ENCODE results near the gene ATE1. TPM values are rescaled to one million over a fixed set of nuclear protein-coding genes. Genes with fewer than 3 reads are reported as not detected.

The ATE1 gene
- total and polyA plus RNA-seq, 2 of the 4 experiments (the other 2 are of a cell fraction) = 6.4 to 27.8 TPM

DNA sequence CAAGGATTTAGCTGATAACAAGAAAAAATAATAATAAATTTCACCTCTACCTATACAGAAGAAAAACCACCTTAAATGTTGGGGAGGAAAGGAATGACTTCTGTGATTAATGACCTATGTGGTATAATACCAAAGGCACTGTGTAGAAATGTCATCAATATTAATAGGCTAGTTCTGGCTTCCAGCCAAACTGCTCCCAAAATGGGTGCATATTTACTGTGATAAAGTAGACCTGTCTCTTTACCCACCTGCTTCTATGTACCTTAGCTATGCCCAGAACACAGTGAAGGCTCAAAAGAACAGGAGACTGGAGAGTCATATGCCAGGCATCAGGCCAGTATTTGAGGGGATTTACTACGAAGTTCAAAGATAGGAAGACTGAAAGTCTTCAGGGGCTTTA, 76.0 kb downstream of the ATE1 start:
- Histone ChIP-seq H2AFZ (replicated peaks; ENCODE audit: low read length, poor library complexity) (no peak overlapping the region), H4K5ac (ENCODE audit: low read depth, low read length) (no peak overlapping the region), H3K23ac (ENCODE audit: low read depth, low read length) (no peak overlapping the region), H4K91ac (ENCODE audit: insufficient read depth, low read depth, low read length) (no peak overlapping the region), H3K4me3 (ENCODE audit: insufficient read depth, low read depth, low read length) (no peak overlapping the region), H2BK5ac (ENCODE audit: low read depth, low read length, poor library complexity, severe bottlenecking) (no peak overlapping the region), H2AK9ac (replicated peaks; ENCODE audit: low read depth, low read length, poor library complexity) (no peak overlapping the region), H3K18ac (ENCODE audit: low read depth, low read length) (no peak overlapping the region), H4K8ac (ENCODE audit: low read depth in 2 of 2, low read length in 2 of 2) (no peak overlapping the region), H3K4ac (ENCODE audit: low read depth, low read length) (no peak overlapping the region), H2BK120ac (ENCODE audit: low read depth, low read length) (no peak overlapping the region), H3K36me3 (ENCODE audit: control insufficient read depth, insufficient read depth, low read length) (peaks cover 8% of the 10 kb centered on the region; the same call in 1 of the 2 replicates), H3K4me2 (ENCODE audit: low read depth, low read length) (no peak overlapping the region), H3K9ac (ENCODE audit: low read depth, low read length) (no peak overlapping the region), H2BK15ac (ENCODE audit: low read depth, low read length) (no peak overlapping the region), H3K9me3 (ENCODE audit: control insufficient read depth, insufficient read depth, low read length) (no peaks in the 10 kb centered on the region), H2AK5ac (ENCODE audit: low read depth, low read length) (no peak overlapping the region), H3K56ac (ENCODE audit: extremely low read depth, insufficient read depth, low read length) (no peak overlapping the region), H3K27ac (ENCODE audit: insufficient read depth, low read length) (no peak overlapping the region), H3K4me1 (ENCODE audit: control insufficient read depth, insufficient read depth, low read length) (no peaks in the 10 kb centered on the region), H3K79me1 (ENCODE audit: low read depth in 1 of 2, low read length in 2 of 2) (no peaks in the 10 kb centered on the region), H3K14ac (replicated peaks; ENCODE audit: low read depth, low read length) (no peak overlapping the region), H4K20me1 (ENCODE audit: insufficient read depth, low read length) (no peaks in the 10 kb centered on the region), H2BK20ac (ENCODE audit: low read depth, low read length) (no peak overlapping the region), H3K27me3 (ENCODE audit: control insufficient read depth, insufficient read depth, low read length) (no peaks in the 10 kb centered on the region), H3K9me1 (ENCODE audit: insufficient read depth, low read length) (no peaks in the 10 kb centered on the region)
- ChIA-PET POLR2A (ENCODE audit: unreplicated experiment) (interaction anchor here (0.8 kb wide), 1 partner anchor 47 kb away, joined by 3 read pairs; no protein-coding TSS in a partner anchor), CTCF (interaction anchor here (1.0 kb wide), 1 partner anchor 15 kb away, joined by 3 read pairs; no protein-coding TSS in a partner anchor)
- BruUV-seq (replicated peaks) = no TSS peak
- intact Hi-C loops (cut with micrococcal nuclease) = loop anchor here (1.0 kb wide), 1 partner anchor 9 kb away; no protein-coding TSS in a partner anchor
- no peak for TF ChIP-seq CTCF (conservative IDR thresholded peaks at IDR 0.05; ENCODE audit: low read depth, low read length)
- no peak for TF ChIP-seq CHD1 (IDR thresholded peaks at IDR 0.05; ENCODE audit: low read depth, low read length)
- TF ChIP-seq RCOR1 (IDR thresholded peaks at IDR 0.05; ENCODE audit: insufficient replicate concordance, low read length) = no peak
- TF ChIP-seq BHLHE40 (IDR thresholded peaks at IDR 0.05; ENCODE audit: low read depth, low read length) = no peak
- TF ChIP-seq CEBPB (IDR thresholded peaks at IDR 0.05; ENCODE audit: low read depth, low read length) = no peak
- no peak for TF ChIP-seq MAFK (IDR thresholded peaks at IDR 0.05; ENCODE audit: low read depth, low read length)
- TF ChIP-seq SMC3 (IDR thresholded peaks at IDR 0.05; ENCODE audit: low read depth, low read length) = no peak
- no peak for TF ChIP-seq POLR2A (IDR thresholded peaks at IDR 0.05; ENCODE audit: low read depth, low read length)
- no peak for TF ChIP-seq MAZ (IDR thresholded peaks at IDR 0.05; ENCODE audit: borderline replicate concordance, low read depth, low read length)
- no peak for TF ChIP-seq RFX5 (IDR thresholded peaks at IDR 0.05; ENCODE audit: low read depth, low read length)
- TF ChIP-seq MXI1 (IDR thresholded peaks at IDR 0.05; ENCODE audit: borderline replicate concordance, low read depth, low read length) = no peak
- TF ChIP-seq, protein P1, sequence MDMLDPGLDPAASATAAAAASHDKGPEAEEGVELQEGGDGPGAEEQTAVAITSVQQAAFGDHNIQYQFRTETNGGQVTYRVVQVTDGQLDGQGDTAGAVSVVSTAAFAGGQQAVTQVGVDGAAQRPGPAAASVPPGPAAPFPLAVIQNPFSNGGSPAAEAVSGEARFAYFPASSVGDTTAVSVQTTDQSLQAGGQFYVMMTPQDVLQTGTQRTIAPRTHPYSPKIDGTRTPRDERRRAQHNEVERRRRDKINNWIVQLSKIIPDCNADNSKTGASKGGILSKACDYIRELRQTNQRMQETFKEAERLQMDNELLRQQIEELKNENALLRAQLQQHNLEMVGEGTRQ (IDR thresholded peaks at IDR 0.05; ENCODE audit: low read depth, low read length) = no peak
- no peak for TF ChIP-seq ELK1 (IDR thresholded peaks at IDR 0.05; ENCODE audit: borderline replicate concordance, low read depth, low read length)
- no peak for TF ChIP-seq RAD21 (IDR thresholded peaks at IDR 0.05; ENCODE audit: low read length)
- in situ Hi-C loops (cut with MboI; ENCODE audit: low sequenced_read_pairs) = no loop called here
- dilution Hi-C loops (cut with HindIII; ENCODE audit: low sequenced_read_pairs, unreplicated experiment) = no loop called here
- DNase-seq (no peak), ATAC-seq (ENCODE audit: low read depth) (no peak)
- WGBS, 2 experiments (ENCODE audit: extremely low coverage in 2 of 2, insufficient read length in 1 of 2) = no CpG with 5 or more reads among the region's 1 CpG
